Measurements from ENCODE around the gene COL19A1. TPM values are rescaled to one million over a fixed set of nuclear protein-coding genes. Genes with fewer than 3 reads are reported as not detected.
A peak's percentile ranks its signal among the peaks of the same experiment; 100 is the strongest.

The COL19A1 gene
- total RNA-seq, 2 donors from 2014 or later = 1.1 TPM; not detected in 1

DNA sequence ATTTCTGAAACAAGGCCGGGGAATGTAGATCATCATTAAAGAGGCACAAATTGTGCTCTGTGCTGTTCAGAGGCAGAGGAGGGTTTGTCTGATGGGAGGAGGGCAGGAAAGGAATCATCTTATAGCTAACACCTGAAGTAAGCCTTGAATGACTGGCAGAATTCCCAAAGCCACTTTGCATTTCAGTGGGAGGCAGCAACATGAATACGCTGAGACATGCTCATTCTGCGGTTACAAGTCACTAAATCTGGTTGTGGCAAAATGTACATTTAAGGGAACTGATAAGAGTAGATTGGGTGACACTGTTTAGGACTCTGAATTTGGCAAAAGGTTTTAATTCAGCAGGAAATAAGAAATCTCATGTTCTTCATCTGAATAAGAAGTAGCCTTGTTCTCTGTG, 4.4 kb upstream of the COL19A1 start:
- intact Hi-C loops (cut with DNase I, micrococcal nuclease) = no loop called here
- no peak for DNase-seq
- no peak for ATAC-seq

DNA sequence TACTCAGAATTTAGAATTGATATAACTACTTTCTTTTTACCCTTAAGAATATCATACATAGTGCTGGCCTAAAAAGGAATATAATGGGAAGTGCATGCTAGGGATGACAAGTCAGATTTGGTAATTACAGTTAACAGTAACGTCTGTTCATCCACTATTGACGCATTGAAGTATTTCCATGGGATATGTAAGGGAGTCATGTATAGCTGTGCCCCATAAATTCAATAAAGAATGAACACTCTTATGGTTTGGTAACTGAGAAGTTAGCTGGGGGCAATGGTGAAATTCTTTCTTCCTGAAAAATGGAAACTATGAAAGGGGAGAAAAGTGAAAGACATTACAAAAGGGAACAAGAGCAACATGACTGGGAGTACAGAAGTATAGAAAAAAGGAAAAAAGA, 2.6 kb upstream of the COL19A1 start:
- intact Hi-C loops (cut with DNase I, micrococcal nuclease) = no loop called here
- DNase-seq (no peak), ATAC-seq (no peak)

DNA sequence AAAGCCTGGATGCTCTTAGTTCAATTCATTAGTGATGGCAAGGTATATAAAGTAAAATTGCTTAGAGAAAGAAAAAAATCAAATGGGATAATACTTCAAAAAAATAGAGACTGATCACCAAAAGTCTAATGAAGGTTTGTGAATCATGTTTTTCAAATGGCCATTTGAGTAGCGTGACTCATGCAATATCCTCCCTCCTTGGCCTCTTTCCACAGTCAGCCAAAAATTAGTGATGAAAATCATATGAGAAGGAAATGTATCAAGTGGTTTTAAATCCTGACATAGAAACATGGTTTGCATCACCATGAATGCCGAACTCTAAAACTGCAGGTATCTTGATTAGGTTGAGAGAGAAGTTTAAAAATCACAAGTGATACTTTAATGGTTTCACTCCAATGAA, 1.2 kb upstream of the COL19A1 start:
- no peak for ATAC-seq
- DNase-seq = no peak
- intact Hi-C loops (cut with DNase I, micrococcal nuclease) = no loop called here

- ATAC-seq (peak; percentile 93), DNase-seq (peak; percentile 24 to 65)
- intact Hi-C loops (cut with DNase I, micrococcal nuclease) = no loop called here
Observed at GRCh38 chr6:69866770-69867638, 648 bp downstream of the COL19A1 start.

- intact Hi-C loops (cut with DNase I, micrococcal nuclease) = no loop called here
- no peak for ATAC-seq
- no peak for DNase-seq
Observed at GRCh38 chr6:69867639-69867976, 1.3 kb downstream of the COL19A1 start.

GRCh38 chr6:69868252-69868804, 2.0 kb downstream of the COL19A1 start:
- DNase-seq (no peak), ATAC-seq (no peak)
- intact Hi-C loops (cut with DNase I, micrococcal nuclease) = no loop called here

DNA sequence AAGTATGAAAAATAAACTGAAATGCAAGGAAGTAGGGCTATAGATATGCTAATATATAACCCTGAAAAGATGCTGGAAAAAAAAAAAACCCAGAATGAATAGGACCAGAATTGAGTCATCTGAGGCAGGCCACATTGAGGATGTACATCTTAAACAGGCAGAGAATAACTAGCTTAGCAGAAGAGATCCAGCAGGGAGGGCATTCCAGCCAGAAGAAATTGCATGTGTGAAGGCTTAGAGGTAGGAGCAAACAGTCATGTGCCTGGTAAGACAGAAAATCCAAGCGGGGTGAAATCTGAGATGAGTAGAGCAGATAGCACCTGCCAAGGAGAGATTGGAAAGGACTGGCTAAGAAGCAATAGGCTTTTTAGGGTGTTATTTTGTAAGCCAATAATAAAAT, 2.6 kb downstream of the COL19A1 start:
- no peak for DNase-seq
- intact Hi-C loops (cut with DNase I, micrococcal nuclease) = no loop called here
- no peak for ATAC-seq

DNA sequence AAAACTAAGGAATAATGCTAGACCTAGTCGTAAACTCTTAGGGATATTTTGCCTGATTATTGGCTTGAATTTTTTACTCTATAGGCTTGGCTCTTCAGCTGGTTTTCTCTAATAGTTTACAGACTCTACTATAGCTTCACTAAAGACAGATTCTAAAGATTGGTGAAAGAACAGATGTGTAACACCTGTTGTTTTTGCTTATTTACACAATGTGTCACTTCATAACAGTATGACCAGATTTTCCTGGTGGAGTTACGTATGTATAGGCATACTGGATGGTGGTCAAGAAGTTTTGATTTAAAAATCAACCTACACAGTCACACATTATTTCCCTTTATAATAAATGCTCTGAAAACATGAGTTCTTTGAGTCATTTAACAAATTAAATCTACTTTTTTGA, 4.8 kb downstream of the COL19A1 start:
- DNase-seq (no peak), ATAC-seq (no peak)
- intact Hi-C loops (cut with DNase I, micrococcal nuclease) = no loop called here

DNA sequence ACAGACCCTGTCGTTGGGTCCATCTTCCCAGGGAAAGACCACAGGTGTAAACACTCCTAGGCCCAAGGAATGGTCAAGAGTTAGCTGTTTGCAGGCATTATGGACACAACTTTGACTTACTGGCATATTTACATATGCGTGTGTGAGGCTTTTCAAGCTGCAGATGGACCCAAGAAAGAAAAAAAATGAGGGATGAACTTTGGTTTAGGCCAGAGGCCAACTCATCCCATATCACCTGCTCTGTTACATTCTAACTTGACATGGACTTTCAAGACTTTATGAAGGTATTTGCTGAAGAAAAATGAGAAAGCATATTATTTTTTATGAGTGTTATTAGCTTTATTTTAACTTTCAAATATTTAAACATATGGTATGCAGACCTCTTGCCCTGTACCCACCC, 6.9 kb downstream of the COL19A1 start:
- no peak for ATAC-seq
- no peak for DNase-seq
- intact Hi-C loops (cut with DNase I, micrococcal nuclease) = no loop called here

GRCh38 chr6:69875715-69876114, 9.4 kb downstream of the COL19A1 start:
- DNase-seq = no peak
- intact Hi-C loops (cut with DNase I, micrococcal nuclease) = no loop called here
- ATAC-seq = no peak

DNA sequence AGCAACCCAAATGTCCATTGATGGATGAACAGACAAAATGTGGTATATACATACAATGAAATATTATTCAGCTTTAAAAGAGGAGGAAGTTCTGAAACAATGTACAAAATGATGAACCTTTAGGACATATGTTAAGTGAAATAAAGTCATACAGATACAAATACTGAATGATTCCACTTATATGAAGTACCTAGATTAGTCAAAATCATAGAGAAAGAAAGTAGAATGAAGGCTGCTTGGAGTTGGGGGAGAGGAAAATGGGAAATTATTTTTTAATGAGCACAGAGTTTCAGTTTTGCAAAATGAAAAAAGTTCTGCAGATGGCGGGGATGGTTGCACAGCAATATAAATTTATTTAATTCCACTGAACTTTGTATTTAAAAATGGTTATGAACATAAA, 12.4 kb downstream of the COL19A1 start:
- intact Hi-C loops (cut with DNase I, micrococcal nuclease) = no loop called here
- ATAC-seq (no peak), DNase-seq (no peak)

DNA sequence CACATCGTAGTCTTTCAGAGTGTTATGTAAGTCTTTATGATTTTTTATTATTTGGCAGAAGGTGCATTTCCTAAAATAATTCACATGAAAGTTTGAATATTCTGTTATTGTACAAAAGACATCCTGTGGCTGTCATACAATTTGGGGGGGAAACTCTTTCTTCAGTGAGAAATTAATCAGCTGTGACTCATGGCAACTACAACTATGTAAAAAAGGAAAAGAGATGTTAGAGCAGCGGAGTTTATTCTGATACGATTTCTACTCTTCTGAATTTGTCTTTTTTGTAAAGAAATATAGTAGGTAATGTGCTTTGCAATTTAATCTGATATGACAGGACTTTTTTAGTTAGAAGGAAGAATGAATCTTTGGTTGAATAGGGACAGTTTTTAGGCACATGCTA, 14.2 kb downstream of the COL19A1 start:
- intact Hi-C loops (cut with DNase I, micrococcal nuclease) = no loop called here
- DNase-seq (no peak), ATAC-seq (no peak)

DNA sequence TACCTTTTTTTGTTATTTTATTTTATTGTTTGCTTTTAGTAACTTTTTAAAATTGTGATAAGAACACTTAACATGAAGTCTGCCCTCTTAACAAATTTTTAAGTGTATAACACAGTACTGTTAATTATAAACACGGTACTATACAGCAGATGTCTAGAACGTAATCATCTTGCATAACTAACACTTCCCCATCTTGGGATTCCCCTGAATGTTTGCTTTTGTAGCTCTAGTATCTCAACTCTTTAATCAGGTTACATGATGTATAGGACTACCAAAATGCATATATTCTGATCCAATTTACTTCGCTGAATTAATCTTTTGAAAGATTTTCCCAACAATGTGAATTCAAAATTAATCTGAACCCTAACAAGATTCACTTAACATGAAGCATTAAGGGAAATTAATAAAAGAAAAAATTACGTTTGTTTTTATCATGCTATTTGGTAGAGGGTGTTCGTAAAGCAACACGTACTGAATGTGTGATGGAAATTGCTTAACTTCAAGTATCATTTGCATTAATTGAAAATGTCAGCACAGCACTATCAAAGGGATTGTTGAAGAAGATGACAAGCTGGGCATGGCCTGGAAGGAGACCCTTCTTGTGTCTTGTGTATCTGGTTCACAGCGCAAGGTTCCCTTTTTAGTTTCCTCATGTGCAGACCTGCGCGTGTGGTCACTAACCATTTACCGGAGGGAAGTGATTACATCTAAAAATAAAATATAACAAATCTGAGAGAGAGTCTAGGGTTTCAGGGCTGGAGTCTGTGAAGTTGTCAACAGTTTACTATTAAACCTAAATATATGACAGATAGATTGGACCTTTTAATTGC, 15.2 kb downstream of the COL19A1 start:
- DNase-seq = no peak
- no peak for ATAC-seq
- intact Hi-C loops (cut with DNase I, micrococcal nuclease) = no loop called here

GRCh38 chr6:69883551-69883950, 17.2 kb downstream of the COL19A1 start:
- ATAC-seq (no peak), DNase-seq (no peak)
- intact Hi-C loops (cut with DNase I, micrococcal nuclease) = no loop called here

DNA sequence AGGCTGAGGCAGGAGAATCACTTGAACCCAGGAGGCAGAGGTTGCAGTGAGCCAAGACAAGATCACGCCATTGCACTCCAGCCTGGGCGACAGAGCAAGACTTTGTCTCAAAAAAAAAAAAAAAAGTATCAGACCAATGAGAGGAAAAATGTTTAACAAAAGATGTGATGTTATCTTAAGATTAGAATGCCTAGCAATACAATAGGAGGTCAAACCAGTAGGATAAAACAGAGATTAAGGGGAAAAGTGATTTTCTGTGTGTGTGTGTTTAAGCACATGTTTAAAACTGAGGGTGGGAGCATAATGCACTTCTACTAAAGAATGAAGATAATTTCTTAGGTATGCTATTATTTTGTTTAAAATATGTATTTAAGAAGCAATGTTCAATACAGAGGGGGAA, 17.9 kb downstream of the COL19A1 start:
- DNase-seq (no peak), ATAC-seq (no peak)
- intact Hi-C loops (cut with DNase I, micrococcal nuclease) = no loop called here

- intact Hi-C loops (cut with DNase I, micrococcal nuclease) = no loop called here
- ATAC-seq (no peak), DNase-seq (no peak)
Observed at GRCh38 chr6:69887026-69887425, 20.7 kb downstream of the COL19A1 start.

- ATAC-seq (no peak), DNase-seq (no peak)
- intact Hi-C loops (cut with DNase I, micrococcal nuclease) = no loop called here
Observed at GRCh38 chr6:69887714-69888345, 21.5 kb downstream of the COL19A1 start.

GRCh38 chr6:69888482-69889233, 22.3 kb downstream of the COL19A1 start:
- ATAC-seq (no peak), DNase-seq (no peak)
- intact Hi-C loops (cut with DNase I, micrococcal nuclease) = no loop called here

All from left colon (tissue), 2 donors.